PC-9 (cell line): Measurements from ENCODE around the gene CERS3.

Experiments
- CTCF ChIP-seq: fragments of 200-600 bp; sonication (generic); conservative IDR thresholded peaks from 2 replicates; pipeline ENCODE4 v1.6.1; 2017; ENCODE audit warnings: mixed run types, antibody characterized with exemption, mild to moderate bottlenecking, moderate library complexity
- EZH2 ChIP-seq: fragments of 200-600 bp; sonication (generic); IDR thresholded peaks from 2 replicates; pipeline ENCODE4 v1.8.0; 2017; ENCODE audit warnings: antibody characterized with exemption, low read depth

GRCh38 chr15:100544338-100544841 lies 15.6 kb upstream of the CERS3 start:
- no peak for TF ChIP-seq CTCF
- no peak for TF ChIP-seq EZH2
